Large intestine (tissue), 12 donors: ENCODE measurements around the gene MDH1. TPM values are rescaled to one million over a fixed set of nuclear protein-coding genes. Genes with fewer than 3 reads are reported as not detected.
A peak's percentile ranks its signal among the peaks of the same experiment; 100 is the strongest.
"Not testable (repeated sequence)": the region's sequence is repeated elsewhere in the genome, so short reads cannot be mapped to it uniquely, and the experiment has no call there.

Experiments used
- DNase-seq, 2 donors: peaks; one replicate each; pipeline versions ENCODE4 v3.0.0 to v3.0.0-alpha.2; 2013
- H3K27ac ChIP-seq: one replicate; pipeline ENCODE4 v1.5.1; 2013; ENCODE audit warnings: low read length
- H3K27me3 ChIP-seq: 2 replicates; pipeline ENCODE4 v1.6.1; 2013; ENCODE audit warnings: low read length; ENCODE audit not compliant: control insufficient read depth, insufficient read depth
- H3K36me3 ChIP-seq: 2 replicates; pipeline ENCODE4 v1.6.1; 2013; ENCODE audit warnings: low read length; ENCODE audit not compliant: control insufficient read depth, insufficient read depth
- H3K4me1 ChIP-seq: one replicate; pipeline ENCODE4 v1.6.1; 2013; ENCODE audit warnings: low read length; ENCODE audit not compliant: control insufficient read depth, insufficient read depth
- H3K4me3 ChIP-seq: one replicate; pipeline ENCODE4 v1.5.1; 2013; ENCODE audit warnings: low read length
- H3K9me3 ChIP-seq: one replicate; pipeline ENCODE4 v1.6.1; 2013; ENCODE audit warnings: mild to moderate bottlenecking, low read depth, low read length, moderate library complexity; ENCODE audit not compliant: control insufficient read depth
- WGBS: methylation state at CpG from one replicate; pipeline ENCODE4 v1.1.5; 2013; ENCODE audit warnings: low lambda C conversion rate; ENCODE audit not compliant: insufficient coverage; 5-methylcytosine and 5-hydroxymethylcytosine counted together
- long read RNA-seq, 11 donors: transcript quantifications; one replicate each; lab custom pipeline, GENCODE V29; 2026
- polyA plus RNA-seq: library from polyadenylated mRNA; unstranded; fragments of 120-200 nt; gene quantifications from one replicate; pipeline ENCODE4 v1.2.1, GENCODE V29; 2013

The MDH1 gene
- 200 TPM for polyA plus RNA-seq
- long read RNA-seq, donor 1, transcript MDH1-213 (4 exons, 893 nt), result minor isoform, 7 of 80 reads
- long read RNA-seq, donor 1, transcript MDH1-201 (9 exons, 1,650 nt), result major isoform, 43 of 80 reads
- long read RNA-seq, donor 1, partial matches to known transcripts, result 26 of 80 reads
- long read RNA-seq, donor 1, other reads (novel, unspliced or antisense), result 0 of 80 reads
- long read RNA-seq, donor 2, transcript MDH1-201 (9 exons, 1,650 nt), result major isoform, 119 of 222 reads
- long read RNA-seq, donor 2, transcript MDH1-214 (2 exons, 552 nt), result minor isoform, 6 of 222 reads
- long read RNA-seq, donor 2, transcript MDH1-213 (4 exons, 893 nt), result minor isoform, 22 of 222 reads
- long read RNA-seq, donor 2, partial matches to known transcripts, result 74 of 222 reads
- long read RNA-seq, donor 2, other reads (novel, unspliced or antisense), result 0 of 222 reads
- long read RNA-seq, donor 3, result 0 reads
- long read RNA-seq, donor 4, transcript MDH1-201 (9 exons, 1,650 nt), result major isoform, 14 of 23 reads
- long read RNA-seq, donor 4, partial matches to known transcripts, result 6 of 23 reads
- long read RNA-seq, donor 4, other reads (novel, unspliced or antisense), result 0 of 23 reads
- long read RNA-seq, donor 5, transcript MDH1-201 (9 exons, 1,650 nt), result major isoform, 63 of 76 reads
- long read RNA-seq, donor 5, partial matches to known transcripts, result 10 of 76 reads
- long read RNA-seq, donor 5, other reads (novel, unspliced or antisense), result 0 of 76 reads
- long read RNA-seq, donor 6, transcript MDH1-214 (2 exons, 552 nt), result minor isoform, 13 of 168 reads
- long read RNA-seq, donor 6, transcript MDH1-213 (4 exons, 893 nt), result minor isoform, 13 of 168 reads
- long read RNA-seq, donor 6, transcript MDH1-201 (9 exons, 1,650 nt), result major isoform, 94 of 168 reads
- long read RNA-seq, donor 6, partial matches to known transcripts, result 48 of 168 reads
- long read RNA-seq, donor 6, other reads (novel, unspliced or antisense), result 0 of 168 reads
- long read RNA-seq, donor 7, transcript MDH1-214 (2 exons, 552 nt), result minor isoform, 7 of 93 reads
- long read RNA-seq, donor 7, transcript MDH1-201 (9 exons, 1,650 nt), result major isoform, 59 of 93 reads
- long read RNA-seq, donor 7, partial matches to known transcripts, result 23 of 93 reads
- long read RNA-seq, donor 7, other reads (novel, unspliced or antisense), result 0 of 93 reads
- long read RNA-seq, donor 8, transcript MDH1-214 (2 exons, 552 nt), result minor isoform, 7 of 249 reads
- long read RNA-seq, donor 8, transcript MDH1-201 (9 exons, 1,650 nt), result major isoform, 155 of 249 reads
- long read RNA-seq, donor 8, transcript MDH1-213 (4 exons, 893 nt), result minor isoform, 21 of 249 reads
- long read RNA-seq, donor 8, partial matches to known transcripts, result 66 of 249 reads
- long read RNA-seq, donor 8, other reads (novel, unspliced or antisense), result 0 of 249 reads
- long read RNA-seq, donor 9, transcript MDH1-213 (4 exons, 893 nt), result minor isoform, 13 of 261 reads
- long read RNA-seq, donor 9, transcript MDH1-201 (9 exons, 1,650 nt), result major isoform, 156 of 261 reads
- long read RNA-seq, donor 9, partial matches to known transcripts, result 80 of 261 reads
- long read RNA-seq, donor 9, other reads (novel, unspliced or antisense), result 5 of 261 reads
- long read RNA-seq, donor 10, transcript MDH1-201 (9 exons, 1,650 nt), result major isoform, 127 of 170 reads
- long read RNA-seq, donor 10, transcript MDH1-213 (4 exons, 893 nt), result minor isoform, 8 of 170 reads
- long read RNA-seq, donor 10, transcript MDH1-214 (2 exons, 552 nt), result minor isoform, 5 of 170 reads
- long read RNA-seq, donor 10, partial matches to known transcripts, result 30 of 170 reads
- long read RNA-seq, donor 10, other reads (novel, unspliced or antisense), result 0 of 170 reads
- long read RNA-seq, donor 11, transcript MDH1-213 (4 exons, 893 nt), result minor isoform, 5 of 130 reads
- long read RNA-seq, donor 11, transcript MDH1-201 (9 exons, 1,650 nt), result major isoform, 73 of 130 reads
- long read RNA-seq, donor 11, transcript MDH1-214 (2 exons, 552 nt), result minor isoform, 6 of 130 reads
- long read RNA-seq, donor 11, partial matches to known transcripts, result 46 of 130 reads
- long read RNA-seq, donor 11, other reads (novel, unspliced or antisense), result 0 of 130 reads

- Histone ChIP-seq H3K36me3 (peaks cover 5% of the 10 kb centered on the region), H3K27ac (peak within 1 kb of the TSS; percentile 80), H3K9me3 (no peaks in the 10 kb centered on the region), H3K4me1 (peaks cover 23% of the 10 kb centered on the region), H3K4me3 (peak within 1 kb of the TSS; percentile 75), H3K27me3 (no peaks in the 10 kb centered on the region)
- WGBS, result no CpG with 5 or more reads among the region's 44 CpGs
- DNase-seq, result peak; percentile 97 to 100
Measured at GRCh38 chr2:63588385-63589147, at the start of gene MDH1, which contains the start of gene WDPCP. MDH1 (plus strand) TSS chr2:63588963; CDS start chr2:63589044, 81 bp downstream. WDPCP (minus strand) TSS chr2:63588477; CDS start chr2:63588271, 206 bp downstream.

- H3K4me3 ChIP-seq, result no peak overlapping the region
- no peaks in the 10 kb centered on the region for H3K27me3 ChIP-seq
- DNase-seq, result no peak
- no peaks in the 10 kb centered on the region for H3K9me3 ChIP-seq
- no peaks in the 10 kb centered on the region for H3K36me3 ChIP-seq
- WGBS, result 90% methylated on average over 1 of the region's 6 CpGs
- no peaks in the 10 kb centered on the region for H3K4me1 ChIP-seq
- no peak overlapping the region for H3K27ac ChIP-seq
Measured at GRCh38 chr2:63539416-63540162, 49.2 kb upstream of the MDH1 start.

GRCh38 chr2:63544017-63544627, 44.6 kb upstream of the MDH1 start:
- Histone ChIP-seq H3K27ac (no peak overlapping the region), H3K4me1 (no peaks in the 10 kb centered on the region), H3K4me3 (no peak overlapping the region), H3K36me3 (no peaks in the 10 kb centered on the region), H3K9me3 (peaks cover 4% of the 10 kb centered on the region), H3K27me3 (no peaks in the 10 kb centered on the region)
- no peak for DNase-seq
- no CpG with 5 or more reads among the region's 1 CpG for WGBS

GRCh38 chr2:63545023-63545422, 43.7 kb upstream of the MDH1 start:
- H3K27ac ChIP-seq, result no peak overlapping the region
- WGBS, result 100% methylated on average over 1 of the region's 2 CpGs
- DNase-seq, result no peak
- H3K4me3 ChIP-seq, result no peak overlapping the region
- no peaks in the 10 kb centered on the region for H3K36me3 ChIP-seq
- peaks cover 4% of the 10 kb centered on the region for H3K9me3 ChIP-seq
- H3K4me1 ChIP-seq, result no peaks in the 10 kb centered on the region
- H3K27me3 ChIP-seq, result no peaks in the 10 kb centered on the region

- no peaks in the 10 kb centered on the region for H3K4me1 ChIP-seq
- H3K27me3 ChIP-seq, result no peaks in the 10 kb centered on the region
- H3K27ac ChIP-seq, result no peak overlapping the region
- no peaks in the 10 kb centered on the region for H3K36me3 ChIP-seq
- H3K9me3 ChIP-seq, result no peaks in the 10 kb centered on the region
- H3K4me3 ChIP-seq, result no peak overlapping the region
- 100% methylated on average over 1 of the region's 4 CpGs for WGBS
- DNase-seq, result no peak
Measured at GRCh38 chr2:63553049-63553448, 35.7 kb upstream of the MDH1 start.

GRCh38 chr2:63555299-63555698, 33.5 kb upstream of the MDH1 start:
- no CpG with 5 or more reads among the region's 7 CpGs for WGBS
- Histone ChIP-seq H3K9me3 (no peaks in the 10 kb centered on the region), H3K4me3 (no peak overlapping the region), H3K4me1 (no peaks in the 10 kb centered on the region), H3K27ac (no peak overlapping the region), H3K36me3 (no peaks in the 10 kb centered on the region), H3K27me3 (no peaks in the 10 kb centered on the region)
- no peak for DNase-seq

- Histone ChIP-seq H3K27me3 (no peaks in the 10 kb centered on the region), H3K27ac (no peak overlapping the region), H3K36me3 (no peaks in the 10 kb centered on the region), H3K9me3 (no peaks in the 10 kb centered on the region), H3K4me1 (no peaks in the 10 kb centered on the region), H3K4me3 (no peak overlapping the region)
- WGBS, result 90% methylated on average over 3 of the region's 3 CpGs
- DNase-seq, result no peak
Measured at GRCh38 chr2:63555931-63556330, 32.8 kb upstream of the MDH1 start.

DNA sequence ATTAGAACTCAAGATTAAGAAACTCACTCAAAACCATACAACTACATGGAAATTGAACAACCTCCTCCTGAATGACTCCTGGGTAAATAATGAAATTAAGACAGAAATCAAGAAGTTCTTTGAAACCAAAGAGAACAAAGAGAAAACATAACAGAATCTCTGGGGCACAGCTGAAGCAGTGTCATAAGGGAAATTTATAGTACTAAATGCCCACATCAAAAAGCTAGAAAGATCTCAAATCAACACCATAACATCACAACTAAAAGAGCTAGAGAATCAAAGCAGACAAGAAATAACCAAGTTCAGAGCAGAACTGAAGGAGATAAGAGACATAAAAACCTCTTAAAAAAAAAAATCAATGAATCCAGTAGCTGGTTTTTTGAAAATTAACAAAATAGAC, 30.9 kb upstream of the MDH1 start:
- H3K36me3 ChIP-seq, DNase-seq, H3K27me3 ChIP-seq, H3K4me3 ChIP-seq, H3K27ac ChIP-seq, H3K4me1 ChIP-seq, H3K9me3 ChIP-seq: not testable (repeated sequence)
